PFSK-1 (cell line): ENCODE results near the gene IGFBP5.

Experiments used
- FOXP2 ChIP-seq: optimal IDR thresholded peaks from 2 replicates; pipeline ENCODE3; 2011; ENCODE audit warnings: borderline replicate concordance, control low read depth, inconsistent platforms; ENCODE audit not compliant: insufficient read depth; ENCODE audit errors: extremely low read length, extremely low read depth
- POLR2AphosphoS5 ChIP-seq: IDR thresholded peaks from 2 replicates; pipeline ENCODE4 v1.6.1; 2012; ENCODE audit warnings: low read depth, mild to moderate bottlenecking, control low read depth, low read length, moderate library complexity
- REST ChIP-seq, 2 experiments: IDR thresholded peaks; 2 replicates each; pipeline versions ENCODE4 v1.6.1 to v1.8.0; 2011 to 2012; ENCODE audit warnings: low read depth in 2 of 2, low read length in 2 of 2, control low read depth in 1 of 2, inconsistent platforms in 1 of 2, mild to moderate bottlenecking in 1 of 2, moderate library complexity in 1 of 2; ENCODE audit not compliant: insufficient read depth in 1 of 2
- SIN3A ChIP-seq: IDR thresholded peaks from 2 replicates; pipeline ENCODE4 v1.6.1; 2012; ENCODE audit warnings: mild to moderate bottlenecking, low read length, moderate library complexity, borderline replicate concordance; ENCODE audit not compliant: insufficient read depth
- TAF1 ChIP-seq: IDR thresholded peaks from 2 replicates; pipeline ENCODE4 v1.6.1; 2012; ENCODE audit warnings: low read length, control low read depth, borderline replicate concordance; ENCODE audit not compliant: insufficient read depth

Gene IGFBP5

DNA sequence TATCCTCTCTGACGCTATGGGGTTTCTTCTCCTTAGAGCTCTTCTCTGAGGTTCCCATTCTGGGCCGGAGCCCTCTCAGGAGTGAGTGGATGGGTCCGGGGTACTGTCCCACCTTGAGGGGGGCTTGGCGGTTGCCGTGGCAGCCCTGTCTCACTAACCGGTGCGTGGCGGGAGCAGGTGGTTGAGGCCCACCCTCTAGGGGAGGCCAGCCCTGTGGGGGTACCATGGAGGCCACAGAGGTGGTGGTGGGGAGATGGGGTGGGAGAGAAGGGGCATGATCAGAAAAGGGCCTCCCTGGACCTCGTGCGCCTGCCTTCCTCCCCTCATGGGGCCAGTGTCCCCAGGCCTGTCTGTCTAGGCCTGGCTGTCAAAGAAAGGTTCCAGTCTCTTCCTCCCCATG lies 22.3 kb downstream of the IGFBP5 start:
- TF ChIP-seq FOXP2 (no peak), REST (IDR thresholded peaks at IDR 0.05; ENCODE audit: insufficient read depth in 1 of 2, low read depth in 2 of 2, low read length in 2 of 2) (no peak), POLR2AphosphoS5 (no peak), SIN3A (no peak), TAF1 (no peak)

DNA sequence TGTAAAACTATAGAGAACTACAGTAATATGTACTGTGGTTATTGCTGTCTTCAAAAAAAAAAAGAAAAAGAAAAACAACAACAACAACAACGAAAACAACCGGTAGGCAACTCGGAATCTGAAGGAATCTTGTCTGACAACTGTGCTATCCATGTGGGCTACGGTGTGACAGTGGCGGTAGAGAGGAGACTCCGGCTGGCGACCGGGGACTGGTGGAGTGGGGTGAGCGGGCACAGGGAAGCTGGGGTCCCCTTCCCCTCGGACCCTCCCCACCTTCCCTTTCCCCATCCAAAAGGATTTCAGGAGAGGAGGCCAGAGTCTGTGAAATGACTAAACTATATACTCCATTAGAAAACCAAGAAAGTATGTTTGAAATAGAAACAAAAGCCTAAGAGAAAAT lies 22.9 kb downstream of the IGFBP5 start:
- TF ChIP-seq POLR2AphosphoS5: no peak
- no peak for TF ChIP-seq SIN3A
- no peak for TF ChIP-seq REST (IDR thresholded peaks at IDR 0.05; ENCODE audit: insufficient read depth in 1 of 2, low read depth in 2 of 2, low read length in 2 of 2)
- no peak for TF ChIP-seq TAF1
- TF ChIP-seq FOXP2: no peak

GRCh38 chr2:216671791-216672343 lies 23.5 kb downstream of the IGFBP5 start:
- TF ChIP-seq REST (IDR thresholded peaks at IDR 0.05; ENCODE audit: insufficient read depth in 1 of 2, low read depth in 2 of 2, low read length in 2 of 2) (no peak), SIN3A (no peak), POLR2AphosphoS5 (no peak), FOXP2 (no peak), TAF1 (no peak)

- TF ChIP-seq SIN3A (no peak), REST (IDR thresholded peaks at IDR 0.05; ENCODE audit: insufficient read depth in 1 of 2, low read depth in 2 of 2, low read length in 2 of 2) (no peak), POLR2AphosphoS5 (no peak), TAF1 (no peak), FOXP2 (no peak)
Observed at GRCh38 chr2:216671081-216671411, 24.3 kb downstream of the IGFBP5 start.
